Activated CD4-positive, CD25-positive, alpha-beta regulatory T cell treated with anti-CD3 and anti-CD28 coated beads, Interleukin-2, amount 50 U/mL, for 24 hours (primary cell): ENCODE results near the gene ADRA2C.

Experiments
- ATAC-seq, 2 donors: fragments of 150-1000 bp; cut with Tn5 transposase; one replicate each; pipeline ENCODE4 v1.10.0; 2021; ENCODE audit warnings: mild to moderate bottlenecking in 1 of 2, moderate library complexity in 1 of 2

Gene ADRA2C

DNA sequence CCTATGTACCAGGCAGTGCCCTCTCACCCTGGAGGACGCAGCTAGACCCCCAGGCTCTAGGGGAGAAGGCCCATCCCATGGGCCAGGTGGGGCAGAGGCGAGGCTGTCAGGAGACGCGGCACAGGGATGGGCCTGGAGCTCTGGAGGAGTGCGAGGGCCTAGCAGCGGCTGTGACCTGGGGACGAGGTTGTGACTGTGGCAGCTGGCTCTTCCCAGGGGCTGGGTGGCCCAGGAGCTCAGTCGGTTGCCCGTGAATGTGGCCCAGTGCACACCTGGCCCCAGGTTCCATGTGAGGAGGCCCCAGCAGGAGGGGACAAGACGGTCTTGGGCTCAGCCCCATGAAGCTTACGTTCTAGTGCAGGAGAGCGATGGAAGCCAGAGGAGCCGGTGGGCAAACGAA, 31.0 kb upstream of the ADRA2C start:
- ATAC-seq, result no peak

DNA sequence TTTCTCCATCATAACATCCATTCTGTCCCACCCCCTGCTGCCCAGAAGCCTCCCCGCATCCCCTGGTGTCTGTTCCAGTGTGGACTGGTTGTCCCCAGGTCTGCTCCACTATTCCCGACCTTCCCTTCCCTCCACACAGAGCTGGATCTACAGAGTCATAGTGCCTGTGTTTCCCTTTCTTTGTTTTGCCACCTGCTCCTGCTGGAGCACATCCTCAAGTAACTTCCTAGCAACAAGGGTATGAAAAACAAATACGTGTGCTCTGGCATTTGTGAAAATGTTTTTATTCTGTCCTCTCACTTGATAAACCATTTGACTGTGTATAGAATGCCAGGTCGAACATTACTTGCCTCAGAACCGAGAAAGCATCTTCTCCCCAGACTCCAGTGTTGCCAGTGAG, 29.9 kb upstream of the ADRA2C start:
- ATAC-seq, result no peak

DNA sequence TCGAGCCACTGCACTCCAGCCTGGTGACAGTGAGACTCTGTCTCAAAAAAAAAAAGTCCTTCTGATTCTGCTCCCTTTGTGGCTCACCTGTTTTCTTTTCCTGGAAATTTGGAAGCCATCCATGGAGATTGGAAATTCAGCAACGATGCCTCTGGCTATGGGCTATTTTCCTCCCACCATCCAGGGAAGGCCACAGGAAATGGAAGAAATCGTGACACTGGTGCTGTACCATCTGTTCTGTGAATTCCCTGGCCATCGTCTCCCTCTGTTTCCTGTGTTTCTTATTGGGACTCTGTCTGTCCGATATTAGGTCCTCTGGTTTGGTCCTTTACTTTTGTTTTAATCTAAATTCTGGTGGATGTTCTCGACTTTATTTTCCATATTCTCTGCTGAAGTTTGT, 29.4 kb upstream of the ADRA2C start:
- no peak for ATAC-seq

DNA sequence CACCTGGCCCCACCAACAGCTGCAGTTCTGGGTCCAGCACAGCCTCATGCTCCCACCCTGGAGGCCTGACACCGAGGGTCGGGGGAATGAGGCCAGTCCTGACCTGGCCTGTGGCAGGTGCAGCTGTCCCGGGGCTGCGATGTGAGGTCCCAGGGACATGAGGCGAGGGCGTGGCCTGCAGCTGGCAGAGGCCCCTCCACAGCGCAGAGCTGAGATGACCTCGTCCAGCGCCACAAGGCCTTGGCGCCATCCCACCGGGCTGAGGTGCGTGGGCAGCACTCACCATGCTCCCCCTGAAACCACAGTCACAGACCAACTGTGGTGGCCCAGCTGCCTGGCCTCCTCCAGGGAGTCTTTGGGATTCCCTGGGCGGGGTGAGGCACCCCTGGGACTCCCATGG, 26.6 kb upstream of the ADRA2C start:
- ATAC-seq, result no peak

DNA sequence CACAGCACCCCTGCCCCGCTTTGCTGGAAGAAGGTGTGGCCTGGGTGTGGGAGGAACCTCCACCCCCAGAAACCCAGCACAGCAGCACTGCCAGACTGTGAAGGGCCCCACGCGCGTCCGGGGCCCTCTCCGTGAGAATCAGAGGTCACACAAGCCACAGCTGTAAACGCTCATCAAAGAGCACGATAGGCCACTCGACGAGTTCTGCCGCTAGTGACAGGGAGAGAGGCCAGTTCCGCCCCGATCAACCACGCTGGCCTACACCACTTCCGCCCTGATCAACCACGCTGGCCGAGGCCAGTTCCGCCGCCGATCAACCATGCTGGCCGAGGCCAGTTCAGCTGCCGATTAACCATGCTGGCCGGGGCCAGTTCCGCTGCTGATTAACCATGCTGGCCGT, 25.9 kb upstream of the ADRA2C start:
- ATAC-seq, result no peak

DNA sequence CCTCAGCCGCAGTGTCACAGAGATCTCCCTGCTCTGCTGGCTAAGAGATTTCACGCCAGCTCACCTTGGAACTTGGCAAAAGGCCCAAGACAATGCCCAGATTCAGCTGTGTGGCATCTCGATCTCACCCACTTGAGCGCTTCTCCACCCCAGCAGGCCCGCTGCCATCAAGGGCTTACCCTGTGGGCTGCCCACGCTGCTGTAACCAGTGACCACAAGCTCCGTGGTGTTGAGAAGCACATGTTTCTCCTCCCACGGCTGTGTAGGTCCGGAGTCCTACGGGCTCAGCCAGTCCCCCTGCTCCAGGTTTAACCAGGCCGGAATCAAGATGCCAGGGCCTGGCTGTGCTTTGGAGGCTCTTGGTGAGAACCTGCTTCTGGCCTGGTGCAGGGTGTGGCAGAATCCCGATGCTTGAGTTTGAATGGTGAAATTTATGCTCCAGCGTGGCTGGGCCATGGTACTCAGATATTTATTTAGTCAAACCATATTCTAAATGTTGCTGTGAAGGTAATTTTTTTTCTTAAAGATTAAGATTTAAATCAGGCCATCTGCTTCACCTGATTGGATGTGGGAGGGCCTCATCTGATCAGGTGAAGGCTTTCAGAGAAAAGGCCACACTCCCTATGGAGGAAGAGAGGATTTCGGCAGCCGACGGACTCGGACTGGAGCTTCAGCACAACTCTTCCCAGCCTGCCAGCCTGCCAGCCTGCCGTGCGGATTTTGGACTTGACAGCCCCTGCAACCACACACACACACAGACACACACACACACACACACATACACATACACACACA, 24.8 kb upstream of the ADRA2C start:
- no peak for ATAC-seq

DNA sequence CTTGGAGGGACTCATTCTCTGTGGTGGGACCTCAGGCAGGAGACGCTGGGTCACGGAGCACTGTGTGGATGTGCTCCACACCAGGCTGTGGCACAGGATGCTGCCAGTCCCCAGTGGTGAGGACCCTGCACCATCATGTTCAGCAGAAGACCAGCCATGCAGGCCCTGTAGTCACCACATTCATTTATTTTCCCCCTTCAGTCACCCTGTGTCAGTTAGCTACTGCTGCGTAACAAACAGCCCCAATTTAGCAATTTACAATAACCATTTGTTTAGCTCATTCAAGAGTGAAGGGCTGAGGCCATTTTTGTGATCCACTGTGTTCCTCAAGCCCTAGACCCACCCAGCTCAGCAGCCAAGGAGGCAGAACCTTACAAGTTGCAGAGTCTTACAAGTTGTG, 23.6 kb upstream of the ADRA2C start:
- ATAC-seq, result no peak

DNA sequence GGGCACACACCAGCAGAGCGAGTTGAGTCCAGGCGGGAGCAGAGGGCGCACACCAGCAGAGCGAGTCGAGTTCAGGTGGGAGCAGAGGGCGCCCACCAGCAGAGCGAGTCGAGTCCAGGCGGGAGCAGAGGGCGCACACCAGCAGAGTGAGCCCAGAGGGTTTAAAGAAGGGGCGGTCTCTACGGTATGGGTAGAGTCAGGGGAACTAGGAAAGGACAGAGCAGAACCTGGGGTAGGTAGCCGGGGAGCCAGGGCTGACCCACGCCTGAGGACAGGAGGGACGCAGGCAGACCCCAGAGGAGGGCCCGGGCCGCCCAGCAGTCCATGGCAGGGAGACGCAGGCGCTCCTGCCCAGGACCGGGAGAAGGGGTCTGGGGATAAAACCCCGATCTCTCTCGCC, 22.0 kb upstream of the ADRA2C start:
- ATAC-seq, result no peak

DNA sequence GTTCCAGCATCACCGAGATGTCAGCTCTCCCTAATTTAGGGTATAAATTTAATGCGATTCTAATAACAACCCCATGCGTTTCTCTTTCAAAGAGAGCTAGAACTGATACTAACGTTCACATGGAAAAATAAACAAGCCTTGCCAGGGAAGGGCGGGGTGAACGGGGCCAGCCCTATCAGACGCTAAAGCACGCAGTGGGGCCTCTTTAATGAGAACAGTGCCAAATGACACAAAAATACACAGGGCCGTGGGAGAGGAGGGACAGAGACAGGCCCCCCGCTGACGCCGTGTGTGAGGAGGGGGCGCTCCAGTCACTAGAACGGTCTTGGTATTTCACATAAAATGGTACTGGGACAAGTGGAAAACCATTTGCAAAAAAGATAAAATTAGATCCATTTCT, 21.3 kb upstream of the ADRA2C start:
- no peak for ATAC-seq

DNA sequence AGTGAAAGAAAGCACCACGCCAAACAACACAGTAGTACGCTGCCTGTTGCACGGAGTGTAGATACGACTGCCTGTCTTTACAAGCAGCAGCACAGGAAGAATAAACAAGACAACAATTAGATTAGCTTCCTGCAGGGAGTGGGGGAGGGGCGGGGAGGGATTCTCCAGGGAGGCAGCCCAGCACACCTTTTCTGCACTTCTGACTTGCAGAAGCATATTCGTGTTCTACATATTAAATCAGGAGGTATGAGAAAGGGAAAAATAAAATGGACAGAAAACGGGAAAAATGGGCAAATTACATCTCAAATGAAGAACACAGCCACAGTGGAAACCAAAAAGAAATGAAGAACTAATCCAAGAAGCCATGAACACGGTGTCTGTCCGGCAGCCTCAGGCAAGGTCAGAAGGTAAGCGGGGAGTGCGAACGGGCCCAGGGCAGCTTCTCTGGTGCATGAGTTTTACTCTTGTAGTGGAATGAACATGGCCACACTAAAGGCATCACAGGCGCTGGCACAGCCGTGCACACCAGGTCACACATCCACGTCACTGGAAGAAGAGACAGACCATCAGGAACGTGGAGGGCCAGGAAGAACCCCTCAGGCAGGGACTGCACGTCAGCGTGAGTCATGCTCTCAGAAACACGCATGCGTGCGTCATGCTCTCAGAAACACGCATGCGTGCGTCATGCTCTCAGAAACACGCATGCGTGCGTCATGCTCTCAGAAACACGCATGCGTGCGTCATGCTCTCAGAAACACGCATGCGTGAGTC, 20.1 kb upstream of the ADRA2C start:
- ATAC-seq, result no peak

DNA sequence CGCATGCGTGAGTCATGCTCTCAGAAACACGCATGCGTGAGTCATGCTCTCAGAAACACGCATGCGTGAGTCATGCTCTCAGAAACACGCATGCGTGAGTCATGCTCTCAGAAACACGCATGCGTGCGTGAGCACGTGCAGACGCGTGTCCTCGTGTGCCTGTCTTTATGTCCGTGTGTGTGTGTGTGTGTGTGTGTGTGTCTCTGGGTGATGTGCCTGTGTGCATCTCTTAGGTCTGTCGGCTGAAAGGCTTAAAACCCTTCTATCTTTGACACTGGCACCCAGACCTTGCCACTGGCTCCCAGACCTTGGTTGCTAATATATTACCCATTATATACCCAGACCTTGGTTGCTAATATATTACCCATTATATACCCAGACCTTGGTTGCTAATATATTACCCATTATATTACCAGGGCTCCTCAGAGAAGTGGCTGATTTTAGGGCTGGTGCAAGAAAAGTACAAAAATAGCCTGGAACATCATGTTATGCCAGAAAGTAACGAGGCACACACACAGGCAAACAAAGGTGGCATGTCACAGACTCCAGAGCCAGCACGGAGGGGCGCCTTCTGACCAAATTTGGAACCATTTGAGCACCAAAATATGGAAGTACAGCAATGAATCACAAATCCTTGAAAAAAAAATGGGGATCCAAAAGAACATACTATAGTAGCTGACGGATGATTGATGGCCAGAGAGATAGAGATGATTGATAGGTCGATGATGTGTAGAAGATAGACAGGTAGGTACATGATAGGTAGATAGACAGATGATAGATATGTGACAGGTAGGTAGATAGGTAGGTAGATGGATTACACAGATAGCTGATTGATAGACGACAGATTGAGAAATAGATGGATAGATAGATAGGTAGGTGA, 19.2 kb upstream of the ADRA2C start:
- no peak for ATAC-seq

DNA sequence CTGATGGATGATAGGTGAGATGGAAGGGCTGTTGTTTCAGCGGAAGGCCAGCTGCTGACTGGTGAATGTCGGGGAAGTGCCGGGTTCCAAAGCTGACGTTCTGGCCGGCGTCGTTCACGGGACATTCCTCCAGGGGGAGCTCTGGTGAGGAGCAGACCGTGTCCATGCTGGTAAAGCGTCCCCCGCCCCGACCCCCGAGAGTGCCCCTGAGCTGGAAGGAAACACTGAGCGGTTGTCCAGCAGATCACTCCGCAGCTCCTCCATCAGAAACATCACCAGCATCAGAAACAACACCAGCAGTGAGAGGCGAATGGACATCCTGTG, 18.6 kb upstream of the ADRA2C start:
- ATAC-seq, result no peak

DNA sequence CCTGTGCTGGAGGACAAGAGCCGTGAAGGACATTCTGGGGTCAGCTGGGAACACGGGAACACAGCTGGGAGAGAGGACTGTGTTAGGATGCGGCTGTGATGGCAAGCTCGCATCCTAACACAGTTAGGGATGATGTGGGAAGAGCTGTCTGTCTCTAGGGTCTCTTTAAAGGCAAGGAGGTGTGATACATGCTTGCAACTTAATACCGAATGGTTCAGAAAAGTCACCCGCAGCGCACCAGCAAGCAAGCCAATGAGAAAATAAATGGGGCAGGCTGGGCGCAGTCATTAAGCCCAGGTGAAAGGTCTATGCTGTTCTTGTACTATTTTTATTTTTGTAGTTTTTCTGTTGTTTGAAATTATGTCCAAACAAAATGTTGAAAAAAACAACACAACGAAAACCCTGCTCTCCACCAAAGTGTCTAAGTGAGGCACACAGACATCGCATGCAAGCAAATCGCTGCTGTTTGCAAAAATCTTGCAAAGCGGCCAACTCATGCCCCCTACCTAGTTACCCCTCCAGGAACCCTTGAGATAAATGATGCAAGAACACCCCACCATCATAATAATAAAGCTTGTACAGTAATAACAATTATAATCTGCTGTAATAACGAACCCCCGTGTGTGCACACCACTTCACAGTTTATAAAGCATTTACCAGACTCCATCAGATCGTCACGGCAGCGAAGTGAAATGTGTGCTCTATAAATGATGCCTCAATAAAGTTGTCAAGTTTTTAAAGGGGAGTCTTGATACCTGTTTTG, 17.9 kb upstream of the ADRA2C start:
- no peak for ATAC-seq

DNA sequence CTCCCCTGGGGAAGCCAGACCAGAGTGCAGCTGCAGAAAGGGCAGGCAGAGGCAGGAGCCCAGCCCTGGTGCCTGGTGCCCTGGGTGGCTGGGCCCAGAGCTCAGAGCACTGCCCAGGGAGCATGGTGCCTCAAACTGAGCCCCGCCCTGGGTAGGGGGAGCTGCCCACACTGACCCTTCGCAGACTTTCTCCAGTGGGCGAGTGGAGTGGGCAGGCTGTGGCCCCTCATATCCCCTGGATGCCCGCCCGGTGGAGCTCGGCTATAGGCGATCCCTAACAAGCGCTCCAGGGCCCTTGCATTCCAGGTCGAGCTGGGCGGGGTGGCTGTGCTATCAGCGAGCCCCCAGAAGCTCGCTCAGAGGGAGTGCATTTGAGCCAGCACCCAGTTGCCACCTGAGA, 17.1 kb upstream of the ADRA2C start:
- no peak for ATAC-seq

DNA sequence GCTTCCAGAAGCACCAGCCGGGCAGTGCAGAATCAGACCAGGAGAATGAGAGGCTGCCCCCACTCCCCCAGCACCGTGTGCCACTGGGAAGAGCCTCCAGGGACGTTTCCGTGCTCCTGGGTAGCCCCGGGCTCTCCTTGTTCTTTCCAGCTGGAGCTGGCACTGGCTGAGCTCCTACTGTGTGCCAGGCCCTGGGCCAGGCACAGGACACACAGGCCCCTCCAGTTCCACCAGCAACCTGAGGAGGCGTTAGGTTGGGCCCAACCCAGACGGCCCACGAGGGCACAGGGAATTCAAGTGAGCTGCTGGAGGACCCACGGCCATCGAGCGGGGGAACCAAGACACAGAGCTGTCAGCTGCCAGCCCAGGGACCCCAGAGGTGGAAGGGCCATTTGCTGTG, 15.9 kb upstream of the ADRA2C start:
- no peak for ATAC-seq

DNA sequence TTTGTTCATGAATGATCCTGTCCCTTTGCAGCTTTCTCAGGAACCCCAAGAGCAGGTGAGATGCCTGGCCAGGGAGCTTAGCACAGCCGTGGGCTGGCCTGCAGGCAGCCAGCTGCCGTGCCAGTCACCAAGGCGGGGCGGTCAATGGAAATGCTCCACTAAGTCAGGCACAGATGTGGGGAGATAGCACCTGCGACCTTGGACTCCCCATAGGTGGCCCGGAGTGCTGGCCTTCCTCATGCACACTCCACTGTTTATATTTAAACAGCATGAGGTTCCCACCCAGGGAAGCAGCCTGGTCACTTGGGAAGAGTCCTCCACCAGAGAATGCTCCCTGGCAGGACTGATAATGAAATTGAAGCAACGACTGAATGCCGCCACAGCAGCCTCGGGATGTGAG, 14.2 kb upstream of the ADRA2C start:
- ATAC-seq, result no peak

DNA sequence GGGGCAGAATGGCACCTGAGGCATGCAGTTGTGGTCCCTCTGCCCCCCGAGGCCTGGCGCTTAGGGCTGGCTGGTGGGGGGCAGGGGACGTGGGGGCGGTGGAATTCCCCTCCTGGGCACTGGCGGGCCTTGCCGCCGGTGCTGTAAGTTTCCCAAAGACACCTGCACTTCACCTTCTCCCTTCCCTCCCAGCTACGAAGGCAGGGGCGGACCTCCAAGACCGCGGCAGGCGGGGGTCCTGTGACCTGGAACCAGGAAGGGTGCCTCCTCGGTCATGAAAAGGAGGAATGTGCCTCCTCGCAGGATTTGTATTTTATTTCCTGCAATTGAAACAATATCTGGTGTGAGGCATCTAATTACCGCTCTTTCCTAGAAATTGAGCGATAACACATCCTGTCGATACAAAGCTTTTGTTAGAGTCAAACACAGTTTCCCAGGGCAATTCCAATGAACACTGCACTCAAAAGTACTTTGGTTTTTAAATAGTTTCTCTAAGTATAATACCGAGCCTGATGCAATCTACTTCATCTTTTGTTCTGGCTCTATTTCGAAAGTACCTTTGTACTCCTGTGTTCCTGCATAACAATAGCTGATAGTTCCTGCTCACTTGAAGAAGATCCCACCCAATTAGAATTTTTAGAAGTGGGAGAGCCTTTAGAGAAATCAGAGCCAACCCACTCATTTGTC, 12.3 kb upstream of the ADRA2C start:
- no peak for ATAC-seq

DNA sequence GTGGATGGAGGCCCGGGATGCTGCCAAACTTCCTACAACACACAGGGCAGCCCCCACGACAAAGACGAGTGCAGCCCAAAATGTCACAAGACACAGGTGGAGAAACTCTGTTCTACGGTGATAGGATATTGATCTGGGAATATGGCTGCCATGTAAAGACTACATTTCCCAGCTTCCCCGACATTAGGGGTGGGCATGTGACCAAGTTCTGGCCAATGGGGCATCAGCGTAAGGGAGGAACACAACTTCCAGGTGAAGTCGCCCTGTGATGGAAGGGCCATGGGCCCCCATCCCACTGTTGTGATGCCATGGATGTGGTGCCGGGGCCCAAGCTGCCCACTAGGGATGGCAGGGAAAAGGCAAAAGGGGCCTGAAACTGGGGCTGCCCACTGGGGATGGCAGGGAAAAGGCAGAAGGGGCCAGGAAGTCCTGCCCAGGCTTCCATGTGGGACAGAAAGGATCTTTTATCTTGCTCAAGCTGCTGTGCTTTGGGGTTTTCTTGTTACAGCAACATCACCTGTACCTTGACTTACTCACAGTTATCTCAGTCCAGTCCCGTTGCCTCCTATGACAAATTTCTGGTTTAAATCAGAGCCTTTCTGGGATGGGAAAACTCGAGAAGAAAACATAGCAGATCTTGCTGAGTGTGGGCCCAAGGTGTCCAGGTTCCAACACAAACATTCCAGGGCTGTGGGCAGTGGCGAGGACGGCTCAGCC, 9.7 kb upstream of the ADRA2C start:
- no peak for ATAC-seq

DNA sequence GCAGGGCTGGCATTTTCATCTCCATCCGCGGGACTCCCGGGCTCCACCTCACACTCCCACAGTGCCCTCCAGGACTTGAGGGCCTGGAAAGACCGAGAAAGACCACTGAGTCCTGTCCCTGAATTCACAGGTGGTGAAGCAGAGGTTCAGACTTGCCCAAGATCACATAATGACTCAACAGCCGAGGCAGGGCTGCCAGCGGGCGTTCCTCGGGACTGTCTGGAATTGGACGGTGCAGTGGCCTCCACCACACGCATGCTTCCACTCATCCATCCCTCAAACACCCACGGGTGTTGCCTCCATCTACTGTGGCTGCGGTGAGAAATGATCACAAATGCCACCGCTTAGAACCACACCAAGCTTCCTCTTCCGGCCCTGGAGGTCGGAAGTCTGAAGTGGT, 6.9 kb upstream of the ADRA2C start:
- ATAC-seq, result no peak

DNA sequence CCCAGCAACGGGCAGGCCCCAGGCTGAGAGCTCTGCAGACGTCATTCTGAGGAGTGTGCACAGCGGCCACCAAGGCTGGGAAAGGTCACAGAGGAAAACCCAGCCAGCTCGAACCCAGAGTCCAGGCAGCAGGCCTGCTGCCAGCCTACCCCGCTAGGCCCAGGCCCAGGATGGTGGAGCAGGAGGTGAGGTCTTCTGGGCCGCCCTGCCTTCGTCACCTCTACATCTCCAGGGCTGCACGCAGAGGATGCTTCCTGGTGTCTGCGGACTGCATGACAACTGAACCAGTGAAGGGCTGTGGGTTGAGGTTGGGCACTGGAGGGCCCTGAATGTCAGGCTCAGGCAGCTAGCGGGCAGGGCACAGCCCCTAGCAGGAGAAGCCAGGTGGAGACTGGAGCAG, 5.8 kb upstream of the ADRA2C start:
- no peak for ATAC-seq

DNA sequence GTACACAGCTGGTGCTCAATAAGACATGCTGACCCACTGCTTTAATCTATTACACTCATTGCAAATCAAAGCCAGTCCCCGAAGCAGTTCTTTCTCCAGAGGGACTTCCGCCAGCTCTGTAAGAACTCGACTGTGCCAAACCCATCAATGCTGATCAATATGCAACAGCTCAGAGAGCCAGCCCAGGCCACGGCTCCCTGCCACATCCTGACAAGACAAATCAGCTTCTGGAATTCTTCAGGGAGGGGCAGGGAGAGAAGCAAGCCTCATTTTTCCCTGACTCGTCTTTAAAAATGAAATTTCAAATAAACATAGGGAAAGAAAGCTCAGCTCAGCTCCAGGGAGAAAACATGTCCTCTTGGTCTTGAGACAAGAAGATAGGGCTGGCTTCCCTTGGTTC, 5.3 kb upstream of the ADRA2C start:
- ATAC-seq, result no peak

DNA sequence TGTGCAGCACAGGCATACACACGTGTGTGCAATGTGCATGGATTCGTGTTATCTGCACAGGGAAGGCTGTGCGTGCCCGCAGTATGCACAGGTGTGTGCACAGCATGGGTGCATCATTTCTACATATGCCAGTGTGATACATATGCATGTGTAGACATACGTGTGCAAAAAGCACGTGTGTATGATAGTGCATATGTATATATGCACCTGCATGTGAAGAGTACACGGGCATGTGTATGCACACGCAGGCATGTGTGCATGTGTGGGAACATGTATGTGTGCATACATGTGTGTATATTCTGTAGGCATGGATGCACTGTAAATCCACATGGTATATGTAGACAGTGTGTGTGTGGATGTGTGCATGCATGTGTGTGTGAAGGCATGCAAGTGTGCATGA, 3.9 kb upstream of the ADRA2C start:
- no peak for ATAC-seq
